ENCODE measurements around the gene PDE1C.

PDE1C gene

DNA sequence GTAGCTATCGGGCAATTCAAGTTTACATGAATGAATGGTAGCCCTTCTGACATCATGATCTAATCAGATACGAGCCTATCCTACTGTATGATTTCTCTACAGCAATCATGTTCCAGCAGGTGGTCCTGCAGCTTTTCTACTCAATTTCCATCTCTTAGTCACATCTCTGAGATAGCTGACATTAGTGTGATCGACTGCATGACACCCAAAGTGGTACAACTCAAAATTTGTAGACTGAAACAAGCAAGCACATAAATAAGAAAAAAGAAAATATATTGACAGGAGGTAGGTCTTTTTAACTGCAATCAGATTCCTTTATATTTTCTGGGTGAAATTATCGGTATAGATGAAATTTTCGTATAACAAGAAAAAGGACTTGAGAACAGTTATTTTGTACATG is 251.2 kb downstream of the PDE1C start:
- no peak for DNase-seq

DNA sequence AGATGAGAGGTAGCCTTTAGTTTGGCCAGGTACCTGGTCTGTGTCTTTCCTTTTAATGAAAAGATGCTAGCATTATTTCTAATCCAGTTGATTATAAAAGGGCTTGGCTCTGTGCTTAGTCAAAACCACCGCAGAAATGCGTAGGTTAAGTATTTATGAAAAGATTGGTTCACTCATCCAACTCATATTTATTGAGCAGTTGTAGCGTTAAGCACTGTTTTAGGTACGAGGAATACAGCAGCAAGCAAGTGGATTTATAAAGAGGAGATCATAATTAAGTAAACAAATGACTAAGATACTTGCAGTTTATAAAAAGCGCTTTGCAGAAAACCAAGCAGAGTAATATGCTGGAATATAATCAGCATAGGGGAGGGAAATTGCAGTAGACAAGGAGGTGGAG is 253.4 kb downstream of the PDE1C start:
- no peak for DNase-seq

DNA sequence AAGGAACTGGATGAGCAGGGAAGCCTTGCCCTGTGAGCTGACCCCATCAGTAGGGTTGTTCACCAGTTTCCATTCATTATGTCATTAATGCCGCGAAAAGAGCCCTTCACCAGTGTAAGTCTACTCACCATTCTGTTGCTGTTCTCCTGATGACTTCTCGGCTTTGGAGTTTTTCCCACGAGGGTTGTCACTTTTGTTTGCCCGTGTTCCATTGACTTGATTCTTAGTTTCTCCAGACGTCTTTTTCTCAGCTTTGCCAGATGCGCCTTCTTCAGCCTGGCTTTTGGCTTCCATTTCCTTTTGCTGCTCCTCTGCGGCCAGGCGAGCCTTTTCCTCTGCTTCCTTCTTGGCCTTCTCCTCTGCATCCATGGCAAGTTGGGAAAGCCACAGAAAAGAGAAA is 254.4 kb downstream of the PDE1C start:
- DNase-seq = no peak

DNA sequence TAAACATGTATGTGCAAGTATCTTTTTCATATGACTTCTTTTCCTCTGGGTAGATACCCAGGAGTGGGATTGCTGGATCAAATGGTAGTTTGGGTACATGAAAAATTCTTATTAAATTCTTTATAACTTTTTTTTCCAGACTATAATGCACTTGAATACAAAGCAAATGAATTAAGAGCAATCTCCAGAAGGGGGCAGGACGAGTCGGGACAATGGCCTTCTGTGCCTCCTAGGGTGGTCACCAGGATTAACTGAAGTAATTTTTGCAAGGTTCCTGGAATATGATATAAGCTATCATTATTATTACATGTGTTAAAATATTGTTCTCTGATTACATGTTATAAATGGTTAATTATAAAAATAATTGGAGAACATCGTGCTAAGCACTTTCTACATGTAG is 256.0 kb downstream of the PDE1C start:
- DNase-seq = no peak

DNA sequence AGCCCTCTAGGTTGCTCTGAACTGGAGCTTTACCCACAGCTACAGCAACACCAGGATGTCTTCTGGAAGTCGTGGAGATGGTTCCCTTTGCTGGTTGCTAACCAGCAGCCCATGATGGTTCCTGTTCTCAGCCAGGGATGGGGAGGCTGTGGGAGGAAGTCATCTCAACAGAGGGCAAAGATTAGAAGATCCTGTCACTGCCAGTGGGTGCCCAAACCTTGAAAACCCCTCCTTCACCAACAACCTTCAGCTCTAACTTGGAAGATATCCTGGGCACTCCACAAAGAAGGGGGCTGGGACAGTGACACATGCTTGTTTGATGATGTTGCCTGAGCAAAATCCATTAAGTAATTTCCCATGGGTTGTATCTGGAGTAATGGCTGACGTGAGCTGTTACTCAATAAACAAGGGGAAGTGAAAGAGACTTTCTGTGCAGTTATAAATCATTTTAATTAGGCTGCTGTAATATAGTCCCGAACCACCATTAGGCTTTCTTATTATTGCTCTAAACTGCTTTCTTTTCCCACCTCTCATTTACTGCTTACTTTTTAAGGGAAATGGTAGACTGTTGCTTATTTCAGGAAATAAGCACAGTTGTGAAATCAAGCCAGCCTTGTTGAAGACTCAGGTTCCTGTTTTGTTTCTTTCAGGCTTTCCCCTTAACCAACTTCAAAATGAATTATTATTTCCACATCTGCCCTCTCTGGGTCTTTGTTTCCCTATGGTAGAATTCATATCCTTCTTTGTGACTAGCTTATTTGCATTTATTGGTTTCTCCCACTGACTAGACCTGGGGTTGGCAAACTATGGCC is 258.4 kb downstream of the PDE1C start:
- DNase-seq = no peak

DNA sequence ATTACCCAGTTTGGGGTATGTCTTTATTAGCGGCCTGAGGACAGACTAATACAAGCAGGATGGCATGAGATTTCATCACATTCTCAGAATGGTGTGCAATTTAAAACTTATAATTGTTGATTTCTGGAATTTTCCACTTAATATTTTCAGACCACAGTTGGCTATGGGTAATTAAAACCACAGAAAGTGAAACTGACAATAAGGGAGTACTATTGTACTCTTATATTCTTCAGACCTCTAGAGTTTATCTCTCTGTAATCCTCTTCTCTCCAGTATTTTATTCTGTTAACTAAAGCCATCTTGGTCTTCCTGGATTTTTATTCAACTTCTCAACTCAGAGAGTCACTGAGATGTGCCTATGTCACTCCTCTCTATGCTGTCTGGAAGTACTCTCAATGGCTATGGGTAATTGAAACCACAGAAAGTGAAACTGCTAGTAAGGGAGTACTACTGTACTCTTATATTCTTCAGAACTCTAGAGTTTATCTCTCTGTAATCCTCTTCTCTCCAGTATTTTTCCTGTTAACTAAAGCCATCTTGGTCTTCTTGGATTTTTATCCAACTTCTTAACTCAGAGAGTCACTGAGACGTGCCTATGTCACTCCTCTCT is 264.9 kb downstream of the PDE1C start:
- no peak for DNase-seq

DNA sequence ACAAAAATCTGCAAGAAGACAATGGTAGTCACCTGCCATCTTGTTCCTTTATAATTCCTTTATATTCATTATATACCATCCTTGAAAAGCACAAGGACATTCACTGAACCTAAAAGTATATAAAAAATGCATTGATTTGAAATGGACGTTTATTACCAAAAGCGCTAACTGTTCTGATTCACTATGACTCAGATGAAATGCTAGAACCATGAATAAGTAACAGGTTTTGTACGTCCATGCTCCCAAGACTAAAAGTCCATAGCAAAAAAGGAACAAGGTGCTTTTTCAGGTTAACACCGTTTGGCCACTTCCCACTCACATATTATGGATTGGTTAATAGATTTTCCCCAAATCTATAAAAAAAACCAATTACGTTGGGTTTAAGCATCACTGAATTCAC is 273.8 kb downstream of the PDE1C start:
- DNase-seq = no peak

DNA sequence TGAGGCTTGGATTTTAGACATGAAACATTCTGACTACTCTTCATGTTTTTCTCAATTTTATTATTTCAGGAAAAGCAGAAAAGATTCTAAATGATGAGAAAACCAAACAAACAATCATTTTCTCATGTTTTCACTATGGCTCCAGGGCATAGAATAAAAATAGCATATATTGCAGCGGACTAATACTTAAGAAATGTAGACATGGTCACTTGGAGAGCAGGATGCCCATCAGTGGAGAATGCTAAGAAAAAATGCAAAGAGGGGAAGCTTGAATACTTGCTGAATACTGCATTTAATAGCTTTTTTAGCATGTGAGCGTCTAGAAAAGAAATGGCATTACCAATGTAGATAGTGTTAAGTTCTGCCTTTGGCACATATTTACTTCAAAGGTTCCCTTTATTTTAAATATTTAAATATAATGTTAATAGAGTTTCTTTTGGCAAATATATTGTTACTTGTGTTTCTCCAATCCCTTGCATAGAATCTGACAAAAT is 275.3 kb downstream of the PDE1C start:
- no peak for DNase-seq

DNA sequence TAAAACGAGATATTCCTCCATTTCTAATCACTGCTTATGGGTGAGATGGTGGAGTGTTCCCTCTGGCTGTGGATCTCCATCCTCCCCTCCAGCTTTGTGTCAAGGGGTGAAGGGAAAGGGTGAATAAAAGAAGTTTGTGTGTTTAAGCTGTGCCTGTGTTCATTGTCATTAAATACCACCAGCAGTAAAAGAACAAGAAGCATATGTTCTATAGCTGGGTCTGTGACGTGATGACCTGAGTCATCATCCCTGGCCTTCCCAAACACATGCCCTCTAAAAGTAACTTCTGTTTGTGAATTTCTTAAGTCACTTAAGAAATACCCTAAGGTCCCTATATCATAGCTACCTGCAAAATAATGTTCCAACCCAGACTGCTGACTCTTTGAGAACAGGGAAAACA is 278.3 kb downstream of the PDE1C start:
- DNase-seq = no peak

DNA sequence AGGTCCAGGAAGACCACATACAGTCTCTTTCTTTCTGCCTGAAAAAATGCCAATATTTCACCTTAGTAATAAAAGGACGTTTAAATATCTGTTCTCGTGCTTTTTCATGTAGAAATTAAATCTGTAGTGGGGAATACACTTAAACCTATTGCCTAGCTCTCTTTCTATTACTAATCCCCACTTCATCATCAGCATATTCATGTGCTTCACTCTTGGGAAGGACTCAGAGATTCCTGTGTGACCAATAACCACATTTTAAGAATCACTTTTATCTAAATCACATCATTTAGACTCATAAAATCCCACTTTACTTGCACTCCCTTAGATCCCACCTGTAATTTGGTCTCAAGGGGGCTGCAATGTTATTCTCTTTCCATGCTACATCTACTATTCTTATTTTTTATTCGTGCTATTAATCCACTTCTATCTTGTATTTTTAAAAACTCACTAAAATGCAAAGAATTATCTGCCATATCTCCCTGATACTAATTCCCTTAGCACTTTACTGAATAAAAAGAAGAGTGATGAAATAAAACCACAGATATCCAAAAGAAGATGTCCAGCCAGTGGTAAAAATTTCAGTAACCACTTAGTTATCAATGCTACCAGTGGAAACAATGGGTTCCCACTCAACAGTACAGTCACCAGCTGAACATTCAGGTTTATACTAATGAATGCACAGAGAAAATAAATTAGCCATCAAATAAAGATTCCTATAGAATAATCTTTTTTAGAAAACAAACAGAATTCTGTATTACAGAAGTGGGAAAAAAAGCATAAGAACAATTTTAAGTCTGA is 281.1 kb downstream of the PDE1C start:
- DNase-seq = no peak

DNA sequence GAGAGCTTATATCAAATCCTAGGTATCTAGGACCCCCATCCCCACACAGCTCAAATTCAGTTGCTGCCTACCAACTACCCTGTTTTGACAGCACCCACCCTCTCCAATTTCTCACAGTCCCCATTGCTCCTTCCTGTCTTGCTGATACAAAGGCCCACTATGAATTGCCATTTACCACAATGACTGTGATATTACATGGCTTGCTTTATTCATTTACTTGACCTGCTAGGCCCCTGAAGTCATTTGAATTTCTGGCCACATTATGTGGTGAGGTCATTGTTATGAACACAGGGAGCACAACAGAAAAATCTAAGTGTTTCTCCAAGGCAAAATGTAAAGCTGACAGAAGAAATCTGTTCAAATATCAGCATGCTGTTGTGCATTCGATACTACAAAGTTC is 281.8 kb downstream of the PDE1C start:
- no peak for DNase-seq

DNA sequence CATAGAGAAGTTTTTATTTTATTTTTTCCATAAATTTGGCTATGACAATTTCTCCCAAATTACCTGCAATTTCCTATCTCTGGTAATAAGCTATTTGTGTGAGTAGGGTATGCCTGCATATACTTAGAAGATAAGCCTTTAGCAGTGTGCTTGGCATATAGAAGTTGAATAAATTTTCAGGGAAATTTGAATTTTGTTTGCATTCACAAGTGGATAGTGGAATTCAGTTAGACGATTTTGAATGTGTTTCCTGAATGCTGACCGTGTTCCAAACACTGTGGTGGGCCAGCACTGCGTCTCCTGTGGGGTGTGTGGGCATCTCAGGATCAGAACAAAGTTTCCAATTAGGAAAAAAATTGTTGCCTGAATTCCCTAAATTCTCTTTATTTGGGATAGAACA is 283.9 kb downstream of the PDE1C start:
- peak; percentile 70 for DNase-seq

DNA sequence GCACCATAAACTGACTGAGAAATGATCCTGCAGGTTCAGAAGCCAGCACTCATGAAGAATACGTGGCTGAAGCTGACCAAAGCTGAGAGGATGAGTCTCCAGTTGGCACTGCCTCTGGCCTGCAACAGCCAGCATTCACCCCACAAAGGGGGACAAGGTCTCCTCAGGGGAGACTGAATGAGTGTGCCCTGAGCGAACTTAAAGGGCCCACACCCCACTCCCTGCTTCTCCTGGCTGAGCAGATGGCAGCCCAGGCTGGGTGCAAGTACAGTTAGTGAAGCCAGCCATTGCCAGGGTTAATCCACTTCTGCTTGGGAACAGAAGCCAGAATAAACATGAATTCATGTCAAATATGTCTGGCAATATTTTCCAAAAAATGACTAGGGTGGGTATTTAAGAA is 285.1 kb downstream of the PDE1C start:
- no peak for DNase-seq

DNA sequence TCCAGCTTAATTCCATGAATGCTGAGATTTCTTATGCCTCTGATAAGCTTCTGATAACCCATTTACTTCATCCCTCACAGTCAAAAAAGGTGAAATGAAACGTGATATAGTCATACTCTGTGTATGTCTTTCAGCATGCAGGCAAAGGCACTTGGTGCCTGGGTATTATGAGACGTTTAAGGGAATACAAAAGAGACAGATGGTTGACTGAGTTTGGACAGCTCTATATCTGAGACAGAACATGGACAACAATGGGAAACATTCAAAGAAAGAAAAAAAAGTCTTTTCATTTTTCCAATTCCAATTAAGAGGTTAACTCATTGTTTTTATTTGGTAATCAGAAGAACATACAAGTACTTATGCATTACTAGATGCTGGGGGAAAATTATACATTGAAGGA is 287.0 kb downstream of the PDE1C start:
- DNase-seq = no peak

DNA sequence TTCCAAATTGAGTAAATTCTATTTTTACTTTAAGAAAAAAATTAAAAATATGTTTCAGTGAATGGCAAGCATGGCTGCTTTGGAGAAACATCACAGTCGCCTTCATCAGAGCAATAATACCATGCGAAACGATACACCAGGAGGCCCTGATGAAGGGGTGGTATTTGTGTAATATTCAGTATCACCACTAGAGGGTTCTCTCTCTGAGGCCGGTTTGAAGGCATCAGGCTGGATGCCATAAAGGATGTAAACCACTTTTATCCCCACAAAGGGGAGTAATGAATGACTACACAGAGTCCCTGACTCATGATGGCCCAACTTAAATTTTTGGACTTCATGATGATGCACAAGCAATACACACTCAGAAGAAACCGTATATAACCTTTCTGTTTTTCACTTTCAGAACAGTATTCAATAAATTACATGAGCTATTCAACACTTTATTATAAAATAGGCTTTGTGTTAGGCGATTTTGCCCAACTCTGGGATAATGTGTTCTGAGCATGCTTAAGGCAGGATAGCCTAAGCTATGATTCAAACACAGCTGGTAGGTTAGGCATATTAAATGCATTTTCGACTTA is 287.7 kb downstream of the PDE1C start:
- peak; percentile 54 for DNase-seq

DNA sequence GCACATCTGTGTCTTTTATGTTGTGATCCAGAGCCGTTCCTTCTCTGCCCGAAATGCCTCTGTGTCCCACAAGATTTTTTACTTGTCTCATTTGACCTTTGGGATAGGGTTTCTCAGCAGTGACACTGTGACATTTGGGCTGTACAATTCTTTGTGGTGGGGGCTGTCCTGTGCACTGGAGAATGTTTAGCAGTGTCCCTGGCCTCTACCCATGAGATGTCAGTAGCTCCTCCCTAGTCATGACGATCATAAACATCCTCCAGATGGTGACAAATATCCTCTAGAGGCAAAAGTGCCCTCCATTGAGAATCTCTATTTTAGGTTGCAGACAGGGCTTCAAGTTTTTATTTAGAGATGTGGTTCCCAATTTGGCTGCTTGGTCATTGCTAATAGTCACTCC is 291.9 kb downstream of the PDE1C start:
- no peak for DNase-seq

DNA sequence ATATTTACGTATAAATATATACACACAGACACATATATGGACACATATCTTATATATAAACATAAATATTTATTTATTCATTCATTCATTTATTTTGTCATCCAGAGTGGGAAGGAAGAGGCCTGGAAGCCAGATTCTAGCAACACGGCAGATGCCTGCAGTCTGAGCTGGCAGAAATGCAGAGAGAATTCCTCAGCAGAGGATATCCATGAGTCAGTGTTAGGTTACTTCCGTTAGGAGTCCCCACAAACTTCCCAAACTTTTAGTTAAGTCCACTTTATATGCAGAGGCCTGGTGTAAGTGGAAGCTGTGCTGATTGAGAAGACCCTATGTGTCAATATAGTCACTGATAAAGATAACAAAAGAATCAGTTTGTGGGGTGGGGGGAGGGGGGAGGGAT is 293.6 kb downstream of the PDE1C start:
- DNase-seq = no peak

DNA sequence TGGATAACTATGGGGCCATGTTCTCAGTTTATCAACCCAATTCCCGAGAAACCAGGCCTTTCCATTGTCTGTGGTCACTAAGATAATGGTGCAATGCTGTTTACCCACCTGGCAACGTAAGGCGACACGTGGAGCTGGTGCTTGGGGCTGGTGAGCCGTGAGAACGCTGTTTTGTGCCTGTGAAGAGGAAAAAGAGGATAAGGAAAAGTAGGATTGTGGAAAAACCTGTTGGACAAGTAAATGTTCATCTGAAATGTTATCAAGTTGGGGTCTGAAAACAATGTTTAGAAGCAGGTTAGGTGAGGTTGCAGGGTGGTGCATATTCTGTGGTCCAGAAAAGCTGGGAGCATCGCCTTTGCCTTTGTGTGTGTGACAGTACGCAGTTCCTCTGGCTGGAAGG is 294.7 kb downstream of the PDE1C start:
- DNase-seq = peak; percentile 23

DNA sequence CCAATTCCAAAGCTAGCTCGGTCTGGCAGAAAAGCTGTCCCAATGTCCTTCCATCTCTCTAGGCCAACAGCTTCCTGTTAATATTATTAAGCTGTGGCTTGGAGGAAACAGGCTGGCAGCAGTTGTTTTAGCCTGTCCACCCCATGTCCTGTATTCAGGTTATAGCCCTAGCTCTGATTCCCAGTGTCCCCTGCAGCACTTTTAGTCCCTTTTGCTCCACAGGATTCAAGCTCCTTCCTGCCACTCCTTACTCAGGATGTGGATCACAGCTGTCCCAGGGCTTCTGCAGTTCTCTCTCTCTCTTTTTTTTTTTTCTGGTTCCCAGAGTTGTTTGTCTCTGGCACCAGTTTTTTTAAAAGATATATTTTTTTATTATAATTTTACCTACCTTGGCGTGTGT is 298.0 kb downstream of the PDE1C start:
- no peak for DNase-seq

DNA sequence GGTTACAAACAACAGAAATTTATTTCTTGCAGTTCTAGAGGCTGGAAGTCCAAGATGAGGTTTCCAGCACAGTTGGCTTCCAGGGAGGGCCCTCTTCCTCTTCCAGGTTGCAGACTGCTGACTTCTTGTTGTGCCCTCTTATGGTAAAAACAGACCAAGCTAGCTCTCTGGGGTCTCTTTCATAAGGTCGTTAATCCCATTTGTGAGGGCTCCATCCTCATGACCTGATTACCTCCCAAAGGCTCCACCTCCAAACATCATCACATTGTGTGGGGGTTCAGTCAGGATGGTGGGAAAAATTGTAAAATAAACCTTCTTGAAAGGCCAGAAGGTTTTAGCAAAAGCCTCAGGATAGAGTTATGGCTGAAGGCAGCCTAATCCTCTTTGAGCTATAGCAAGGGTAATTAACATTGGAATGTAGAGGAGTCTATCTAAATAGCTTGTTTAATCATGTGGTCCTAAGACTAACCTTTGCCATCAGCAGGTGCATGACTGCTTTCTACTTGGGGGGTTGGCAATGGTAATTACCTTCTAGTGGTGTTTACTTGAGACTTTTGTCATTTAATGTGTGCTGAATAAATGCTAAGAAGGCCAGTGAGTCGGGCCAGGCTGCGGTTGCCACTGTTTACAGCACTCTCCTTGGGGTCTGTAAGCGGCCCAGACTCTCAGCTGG is 302.4 kb downstream of the PDE1C start:
- no peak for DNase-seq

DNA sequence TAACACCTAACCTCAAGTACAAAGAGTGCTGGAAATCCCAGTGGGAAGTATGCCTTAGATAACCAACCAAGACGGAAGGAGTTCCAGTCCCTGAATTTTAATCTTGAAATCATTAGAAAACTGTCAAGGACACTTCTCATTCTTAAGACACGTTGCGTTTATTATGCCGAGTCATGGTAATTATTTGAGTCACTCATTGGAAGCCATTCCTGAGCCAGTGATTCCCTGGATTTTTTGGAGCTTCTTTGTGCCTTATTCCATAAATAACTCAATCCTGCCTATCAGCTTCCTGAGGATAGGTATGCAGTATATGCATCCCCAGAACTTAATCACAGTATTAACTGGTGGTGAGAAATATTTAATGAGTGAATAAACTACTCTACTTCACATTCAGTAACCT is 305.7 kb downstream of the PDE1C start:
- DNase-seq = no peak

DNA sequence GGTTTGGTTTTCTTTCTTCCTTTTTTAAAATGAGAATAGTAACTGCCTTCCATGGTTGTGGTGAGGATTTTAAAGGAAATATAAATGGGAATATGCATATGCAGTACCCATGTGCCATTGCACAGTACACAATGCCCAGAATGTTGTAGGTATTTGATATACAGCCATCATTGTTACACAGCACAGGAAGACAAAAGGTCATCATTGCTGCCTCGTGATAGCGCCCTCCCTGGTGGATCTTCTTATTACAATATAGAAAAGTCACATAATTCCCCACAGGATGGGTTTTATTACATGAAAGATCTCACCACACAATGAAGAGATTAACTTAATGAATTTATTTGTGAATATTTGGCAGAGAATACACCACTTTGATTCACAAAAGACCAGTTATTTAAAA is 306.7 kb downstream of the PDE1C start:
- no peak for DNase-seq

DNA sequence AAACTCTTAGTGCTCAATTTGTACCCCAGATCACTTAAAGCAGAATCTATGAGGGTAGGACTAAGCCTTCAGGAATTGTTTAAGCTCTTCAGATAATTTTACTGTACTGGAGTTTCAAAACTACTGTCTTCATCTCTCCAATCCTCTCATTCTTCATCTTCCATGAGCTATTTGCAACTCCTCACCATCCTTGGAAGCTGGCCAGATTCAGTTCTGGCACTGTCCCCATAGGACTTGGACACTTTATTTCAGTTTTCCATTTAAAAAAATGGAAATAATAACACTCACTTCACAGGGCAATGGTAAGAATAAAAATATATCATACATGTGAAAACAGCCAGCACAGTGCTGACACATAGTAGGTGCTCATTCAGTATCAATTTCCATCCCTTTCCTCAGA is 308.6 kb downstream of the PDE1C start:
- no peak for DNase-seq

Data from NCI-H526 treated with DMSO at 0.1 percent for 48 hours (cell line).